ENCODE measurements around the gene RFXANK.
A peak's percentile ranks its signal among the peaks of the same experiment; 100 is the strongest.
"Not testable (repeated sequence)": the region's sequence is repeated elsewhere in the genome, so short reads cannot be mapped to it uniquely, and the experiment has no call there.

The RFXANK gene

GRCh38 chr19:19217099-19217498, 25.0 kb downstream of the RFXANK start:
- H3K4me3 ChIP-seq (ENCODE audit: low read depth, low read length): no peak overlapping the region
- no peak for TF ChIP-seq CTCF (IDR thresholded peaks at IDR 0.05; ENCODE audit: low read depth, low read length)

DNA sequence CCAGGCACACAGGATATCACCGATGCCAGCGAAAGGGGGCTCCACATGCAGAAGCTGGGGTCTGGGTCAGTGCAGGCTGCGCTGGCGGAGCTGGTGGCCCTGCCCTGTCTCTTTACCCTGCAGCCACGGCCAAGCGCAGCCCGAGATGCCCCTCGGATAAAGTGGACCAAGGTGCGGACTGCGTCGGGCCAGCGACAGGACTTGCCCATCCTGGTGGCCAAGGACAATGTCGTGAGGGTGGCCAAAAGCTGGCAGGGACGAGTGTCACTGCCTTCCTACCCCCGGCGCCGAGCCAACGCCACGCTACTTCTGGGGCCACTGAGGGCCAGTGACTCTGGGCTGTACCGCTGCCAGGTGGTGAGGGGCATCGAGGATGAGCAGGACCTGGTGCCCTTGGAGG, 26.9 kb downstream of the RFXANK start:
- TF ChIP-seq CTCF (IDR thresholded peaks at IDR 0.05; ENCODE audit: low read depth, low read length): no peak
- no peak overlapping the region for H3K4me3 ChIP-seq (ENCODE audit: low read depth, low read length)

- not testable (repeated sequence) for H3K4me3 ChIP-seq (ENCODE audit: low read depth, low read length)
Measured at GRCh38 chr19:19221000-19221399, 28.9 kb downstream of the RFXANK start.

DNA sequence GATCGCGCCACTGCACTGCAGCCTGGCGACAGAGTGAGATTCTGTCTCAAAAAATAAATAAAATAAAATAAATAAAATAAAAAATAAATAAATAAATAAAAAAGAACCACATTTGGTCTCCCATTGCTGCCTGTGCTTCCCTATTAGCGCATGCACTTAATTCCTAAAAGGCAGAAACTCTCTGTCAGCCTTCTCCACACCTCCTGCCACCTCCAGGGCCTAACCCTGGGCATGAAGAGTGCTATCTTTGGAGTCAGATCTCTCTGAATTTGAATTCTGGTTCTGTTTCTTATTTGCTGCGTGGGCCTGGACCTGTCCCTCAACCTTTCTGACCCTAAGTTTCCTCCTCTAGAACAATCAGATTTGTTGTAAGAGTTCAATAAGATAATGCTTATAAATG, 31.0 kb downstream of the RFXANK start:
- TF ChIP-seq CTCF (IDR thresholded peaks at IDR 0.05; ENCODE audit: low read depth, low read length): no peak
- H3K4me3 ChIP-seq (ENCODE audit: low read depth, low read length): no peak overlapping the region

DNA sequence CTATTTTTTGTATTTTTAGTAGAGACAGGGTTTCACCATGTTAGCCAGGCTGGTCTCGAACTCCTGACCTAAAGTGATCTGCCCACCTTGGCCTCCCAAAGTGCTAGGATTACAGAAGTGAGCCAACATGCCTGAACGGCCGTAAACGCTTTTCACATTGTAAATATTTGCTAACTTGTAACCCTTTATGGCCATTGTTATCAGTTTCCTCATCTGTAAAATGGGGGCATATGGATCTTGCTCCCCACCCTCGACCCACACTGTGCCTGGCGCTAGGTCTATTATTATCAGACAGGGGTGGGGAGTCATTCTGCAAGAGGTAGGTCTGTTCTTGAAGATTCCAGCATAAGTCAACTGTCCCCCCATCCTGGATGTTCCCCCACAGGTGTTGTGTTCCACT, 31.6 kb downstream of the RFXANK start:
- no peak for TF ChIP-seq CTCF (IDR thresholded peaks at IDR 0.05; ENCODE audit: low read depth, low read length)
- H3K4me3 ChIP-seq (ENCODE audit: low read depth, low read length): no peak overlapping the region

GRCh38 chr19:19224150-19224851, 32.2 kb downstream of the RFXANK start:
- no peak overlapping the region for H3K4me3 ChIP-seq (ENCODE audit: low read depth, low read length)
- no peak for TF ChIP-seq CTCF (IDR thresholded peaks at IDR 0.05; ENCODE audit: low read depth, low read length)

DNA sequence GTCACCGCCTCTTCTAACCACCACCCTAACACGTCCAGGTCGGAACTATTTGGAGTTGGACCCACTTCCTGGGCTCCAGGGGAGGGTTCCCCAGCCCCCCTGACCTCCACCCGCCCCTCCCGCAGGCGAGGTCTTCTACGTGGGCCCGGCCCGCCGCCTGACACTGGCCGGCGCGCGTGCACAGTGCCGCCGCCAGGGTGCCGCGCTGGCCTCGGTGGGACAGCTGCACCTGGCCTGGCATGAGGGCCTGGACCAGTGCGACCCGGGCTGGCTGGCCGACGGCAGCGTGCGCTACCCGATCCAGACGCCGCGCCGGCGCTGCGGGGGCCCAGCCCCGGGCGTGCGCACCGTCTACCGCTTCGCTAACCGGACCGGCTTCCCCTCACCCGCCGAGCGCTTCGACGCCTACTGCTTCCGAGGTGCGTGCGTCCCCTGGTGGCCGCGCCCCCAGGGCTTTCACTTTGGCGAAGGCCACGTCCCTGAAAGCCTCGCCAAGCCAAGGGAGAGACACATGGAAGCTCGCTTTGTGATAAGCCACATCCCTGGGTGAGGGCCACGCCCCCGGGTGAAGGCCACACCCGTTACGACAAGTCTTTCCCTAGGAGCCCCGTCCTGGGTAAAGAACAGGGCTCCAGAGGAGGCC, 32.9 kb downstream of the RFXANK start:
- peak; percentile 70 for TF ChIP-seq CTCF (IDR thresholded peaks at IDR 0.05; ENCODE audit: low read depth, low read length)
- H3K4me3 ChIP-seq (ENCODE audit: low read depth, low read length): peak overlapping the region; percentile 43
